OCI-LY7 (cell line): ENCODE data around the gene PCBP3. TPM values are rescaled to one million over a fixed set of nuclear protein-coding genes. Genes with fewer than 3 reads are reported as not detected.

Experiments
- BruUV-seq: library from RNA; stranded (reverse); fragments of 400-500 nt; replicated peaks from 2 replicates; lab custom pipeline; 2021; lab: Mats Ljungman, UMichigan
- CTCF ChIA-PET: fragments of 300-600 bp; sonication (Branson Sonifier 250); formaldehyde crosslinking; loops from one replicate; lab custom pipeline; 2022; ENCODE audit warnings: antibody characterized with exemption; ENCODE audit not compliant: unreplicated experiment; lab: Charles Lee
- POLR2A ChIA-PET: fragments of 300-600 bp; sonication (Branson Sonifier 250); formaldehyde crosslinking; loops from one replicate; lab custom pipeline; 2022; ENCODE audit warnings: antibody characterized with exemption; lab: Charles Lee
- DNase-seq: peaks from one replicate; pipeline ENCODE4 v3.0.0-alpha.2; 2015; ENCODE audit warnings: low spot score
- H2AFZ ChIP-seq: fragments of 200-600 bp; sonication (generic), shearing (Covaris generic); 2 replicates; pipeline ENCODE4 v1.6.1; 2014; ENCODE audit warnings: mild to moderate bottlenecking, antibody characterized with exemption, low read length, moderate library complexity
- H3K27ac ChIP-seq: fragments of 200-600 bp; sonication (generic); 2 replicates; pipeline ENCODE4 v1.5.1; 2014; ENCODE audit warnings: mixed run types, low read depth, mild to moderate bottlenecking, moderate library complexity, low read length, inconsistent platforms; ENCODE audit not compliant: poor library complexity, severe bottlenecking
- H3K36me3 ChIP-seq: fragments of 200-600 bp; sonication (generic); 2 replicates; pipeline ENCODE4 v1.6.1; 2014; ENCODE audit warnings: mild to moderate bottlenecking, antibody characterized with exemption, low read length, moderate library complexity, mixed read lengths; ENCODE audit not compliant: insufficient read depth
- H3K4me1 ChIP-seq: fragments of 200-600 bp; sonication (generic); 2 replicates; pipeline ENCODE4 v1.5.1; 2014; ENCODE audit warnings: mild to moderate bottlenecking, low read length; ENCODE audit not compliant: insufficient read depth, poor library complexity, severe bottlenecking
- H3K4me2 ChIP-seq: fragments of 200-600 bp; sonication (generic); 2 replicates; pipeline ENCODE4 v1.6.1; 2014; ENCODE audit warnings: mild to moderate bottlenecking, low read length
- H3K4me3 ChIP-seq: fragments of 200-600 bp; sonication (generic); 2 replicates; pipeline ENCODE4 v1.5.1; 2014; ENCODE audit warnings: mild to moderate bottlenecking, low read depth, low read length; ENCODE audit not compliant: poor library complexity, severe bottlenecking
- H3K79me2 ChIP-seq: fragments of 200-600 bp; sonication (generic); 2 replicates; pipeline ENCODE4 v1.6.1; 2016; ENCODE audit warnings: low read depth, mild to moderate bottlenecking, low read length, moderate library complexity, mixed read lengths; ENCODE audit not compliant: insufficient read depth
- H3K9me2 ChIP-seq: fragments of 200-600 bp; sonication (generic); 2 replicates; pipeline ENCODE4 v1.6.1; 2016; ENCODE audit warnings: mild to moderate bottlenecking, low read length, mixed read lengths; ENCODE audit not compliant: insufficient read depth
- H3K9me3 ChIP-seq: fragments of 200-600 bp; sonication (generic); 2 replicates; pipeline ENCODE4 v1.6.1; 2014; ENCODE audit warnings: mild to moderate bottlenecking, mixed run types, low read length, mixed read lengths
- H4K20me1 ChIP-seq: fragments of 200-600 bp; sonication (generic); 2 replicates; pipeline ENCODE4 v1.6.1; 2014; ENCODE audit warnings: mild to moderate bottlenecking, antibody characterized with exemption, low read length, moderate library complexity, mixed read lengths; ENCODE audit not compliant: insufficient read depth
- CTCF ChIP-seq: fragments of 200-600 bp; sonication (generic); conservative IDR thresholded peaks from 2 replicates; pipeline ENCODE4 v1.5.1; 2014; ENCODE audit warnings: mild to moderate bottlenecking, antibody characterized with exemption, low read length, moderate library complexity, mixed read lengths
- EZH2phosphoT487 ChIP-seq: fragments of 200-600 bp; sonication (generic); IDR thresholded peaks from 2 replicates; pipeline ENCODE4 v1.6.1; 2018; ENCODE audit warnings: low read depth, borderline replicate concordance, mild to moderate bottlenecking, mixed run types, antibody characterized with exemption, low read length, moderate library complexity, mixed read lengths
- intact Hi-C: fragments of 100-400 bp; cut with micrococcal nuclease; formaldehyde crosslinking; loops from one replicate; pipeline ENCODE4 v1.10.0; 2022; ENCODE audit not compliant: unreplicated experiment
- total RNA-seq, 2 experiments: library from RNA; depleted of rRNA in 1 of 2; stranded (reverse); fragments of >200 nt in 1 of 2; shearing (Covaris generic) in 1 of 2; gene quantifications; 2 replicates each; pipeline ENCODE4 v1.2.3, GENCODE V29; 2014 to 2022

The PCBP3 gene
- total RNA-seq, 2 experiments from 2014 or later = 0.61 TPM; not detected in 1

DNA sequence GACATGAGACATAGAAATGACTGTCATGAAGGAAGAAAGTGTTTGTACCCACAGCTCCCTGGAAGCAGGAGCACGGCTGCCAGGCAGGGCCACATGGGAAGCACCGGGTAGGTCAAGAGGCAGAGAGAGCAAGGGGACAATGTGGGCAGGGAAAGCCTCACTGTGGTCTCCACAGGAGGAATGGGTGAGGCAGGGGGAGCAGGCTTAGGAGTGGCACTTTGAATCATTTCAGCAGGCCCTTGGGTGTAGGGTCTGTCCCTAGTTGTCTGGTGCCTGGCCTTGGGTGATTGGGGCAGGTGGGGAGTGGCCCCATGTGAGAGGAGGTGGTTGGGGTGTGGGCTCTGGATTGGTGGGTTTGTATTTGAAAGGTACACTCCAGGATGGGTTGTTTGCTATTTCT is 83.9 kb downstream of the PCBP3 start:
- Histone ChIP-seq H3K27ac (no peak overlapping the region), H3K4me3 (no peak overlapping the region), H3K36me3 (no peaks in the 10 kb centered on the region), H3K9me2 (no peaks in the 10 kb centered on the region), H2AFZ (no peak overlapping the region), H3K79me2 (no peaks in the 10 kb centered on the region), H3K9me3 (no peaks in the 10 kb centered on the region), H4K20me1 (no peaks in the 10 kb centered on the region), H3K4me2 (no peak overlapping the region), H3K4me1 (no peaks in the 10 kb centered on the region)
- TF ChIP-seq EZH2phosphoT487 (no peak), CTCF (no peak)
- intact Hi-C loops = no loop called here
- ChIA-PET CTCF (no interaction called here), POLR2A (interaction anchor here (0.7 kb wide), 1 partner anchor 677 kb away, joined by 3 read pairs; no protein-coding TSS in a partner anchor)
- no peak for DNase-seq
- no TSS peak for BruUV-seq

DNA sequence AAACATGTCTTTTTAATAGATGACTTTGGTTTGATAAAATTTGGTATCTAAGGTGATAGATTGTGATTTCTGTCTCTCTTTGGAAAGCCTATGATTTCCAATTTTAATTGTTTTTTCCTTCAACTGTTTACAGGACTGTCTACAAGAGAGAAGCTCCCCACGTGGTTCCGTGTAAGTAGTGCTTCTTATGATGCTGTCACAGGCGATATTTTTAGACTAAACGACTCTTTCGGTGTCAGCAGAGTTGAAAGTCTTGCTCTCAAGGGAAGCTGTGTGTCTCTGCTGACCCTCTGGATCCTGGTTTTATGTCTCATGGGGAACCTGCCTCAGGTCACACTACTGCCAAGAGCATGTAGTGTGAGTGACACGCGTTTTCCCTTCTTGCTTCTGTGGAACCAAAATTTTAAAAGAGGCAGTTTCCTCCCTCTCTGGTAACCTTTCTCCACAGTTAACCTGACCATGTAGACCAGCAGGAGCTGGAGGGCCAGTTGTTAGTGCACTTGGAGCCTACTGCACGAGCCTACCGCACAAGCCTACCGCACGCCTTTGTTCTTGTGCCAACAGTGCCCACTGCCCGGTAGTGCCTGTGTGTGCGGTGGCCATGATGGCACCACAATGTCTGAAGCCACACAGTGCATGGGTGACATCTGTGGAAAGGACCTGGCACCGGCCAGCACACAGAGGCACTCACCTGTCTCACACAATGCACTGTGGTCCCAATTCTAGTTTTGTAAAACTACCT is 91.9 kb downstream of the PCBP3 start:
- Histone ChIP-seq H3K4me3 (no peak overlapping the region), H3K9me2 (no peaks in the 10 kb centered on the region), H2AFZ (no peak overlapping the region), H3K27ac (no peak overlapping the region), H3K9me3 (no peaks in the 10 kb centered on the region), H3K79me2 (no peaks in the 10 kb centered on the region), H3K4me2 (no peak overlapping the region), H3K36me3 (no peaks in the 10 kb centered on the region), H3K4me1 (no peaks in the 10 kb centered on the region), H4K20me1 (no peaks in the 10 kb centered on the region)
- ChIA-PET POLR2A (no interaction called here), CTCF (no interaction called here)
- intact Hi-C loops = no loop called here
- BruUV-seq = no TSS peak
- no peak for DNase-seq
- no peak for TF ChIP-seq EZH2phosphoT487
- TF ChIP-seq CTCF = no peak

GRCh38 chr21:45736042-45736689 is 92.6 kb downstream of the PCBP3 start:
- BruUV-seq = no TSS peak
- Histone ChIP-seq H3K4me2 (no peak overlapping the region), H3K9me2 (no peaks in the 10 kb centered on the region), H3K9me3 (no peaks in the 10 kb centered on the region), H3K4me3 (no peak overlapping the region), H3K4me1 (no peaks in the 10 kb centered on the region), H3K79me2 (no peaks in the 10 kb centered on the region), H3K36me3 (no peaks in the 10 kb centered on the region), H4K20me1 (no peaks in the 10 kb centered on the region), H3K27ac (no peak overlapping the region), H2AFZ (no peak overlapping the region)
- intact Hi-C loops = no loop called here
- ChIA-PET POLR2A (no interaction called here), CTCF (no interaction called here)
- no peak for TF ChIP-seq EZH2phosphoT487
- no peak for TF ChIP-seq CTCF
- DNase-seq = no peak
